ENCODE results near the gene GPC4.

- TF ChIP-seq CTCF (IDR thresholded peaks at IDR 0.05; ENCODE audit: low read length) (no peak), EZH2 (IDR thresholded peaks at IDR 0.05; ENCODE audit: borderline replicate concordance, low read length) (no peak)
Observed at GRCh38 chrX:133330956-133331355, 84.3 kb downstream of the GPC4 start.

All from OCI-LY1 (cell line).